Measurements from ENCODE around the gene CHST2. TPM values are rescaled to one million over a fixed set of nuclear protein-coding genes. Genes with fewer than 3 reads are reported as not detected.
A peak's percentile ranks its signal among the peaks of the same experiment; 100 is the strongest.

The CHST2 gene
- total and polyA plus RNA-seq, 8 donors = 6.1 to 149 (median 115) TPM

GRCh38 chr3:143150071-143150470, 30.5 kb downstream of the CHST2 start:
- DNase-seq = no peak
- ATAC-seq = no peak
- H3K36me3 ChIP-seq = no peaks in the 10 kb centered on the region
- H3K27me3 ChIP-seq = no peaks in the 10 kb centered on the region
- H3K9me3 ChIP-seq = no peaks in the 10 kb centered on the region
- H3K4me3 ChIP-seq = no peak overlapping the region
- no peak overlapping the region for H3K27ac ChIP-seq
- no peaks in the 10 kb centered on the region for H3K4me1 ChIP-seq
- intact Hi-C loops (cut with DNase I) = no loop called here
- TF ChIP-seq CTCF (IDR thresholded peaks at IDR 0.05) = no peak

GRCh38 chr3:143151004-143151731, 31.6 kb downstream of the CHST2 start:
- intact Hi-C loops (cut with DNase I) = no loop called here
- ATAC-seq (peak; percentile 36), DNase-seq (peak in 2 of 4 donors; percentile 66 to 87)
- no peak for TF ChIP-seq CTCF (IDR thresholded peaks at IDR 0.05)
- Histone ChIP-seq H3K4me3 (no peak overlapping the region), H3K9me3 (no peaks in the 10 kb centered on the region), H3K36me3 (no peaks in the 10 kb centered on the region), H3K27ac (no peak overlapping the region), H3K27me3 (no peaks in the 10 kb centered on the region), H3K4me1 (no peaks in the 10 kb centered on the region)

GRCh38 chr3:143152043-143152442, 32.5 kb downstream of the CHST2 start:
- intact Hi-C loops (cut with DNase I) = no loop called here
- ATAC-seq (no peak), DNase-seq (no peak)
- Histone ChIP-seq H3K36me3 (no peaks in the 10 kb centered on the region), H3K27me3 (no peaks in the 10 kb centered on the region), H3K4me1 (no peaks in the 10 kb centered on the region), H3K9me3 (no peaks in the 10 kb centered on the region), H3K4me3 (no peak overlapping the region), H3K27ac (no peak overlapping the region)
- TF ChIP-seq CTCF (IDR thresholded peaks at IDR 0.05) = no peak

GRCh38 chr3:143155756-143156155, 36.2 kb downstream of the CHST2 start:
- no peaks in the 10 kb centered on the region for H3K36me3 ChIP-seq
- DNase-seq (no peak), ATAC-seq (no peak)
- no peak overlapping the region for H3K4me3 ChIP-seq
- no peak for TF ChIP-seq CTCF (IDR thresholded peaks at IDR 0.05)
- H3K27me3 ChIP-seq = no peaks in the 10 kb centered on the region
- H3K27ac ChIP-seq = no peak overlapping the region
- H3K9me3 ChIP-seq = no peaks in the 10 kb centered on the region
- H3K4me1 ChIP-seq = peaks cover 0 to 11% of the 10 kb centered on the region in 2 donors
- intact Hi-C loops (cut with DNase I) = no loop called here

GRCh38 chr3:143158014-143158988, 38.7 kb downstream of the CHST2 start:
- H3K36me3 ChIP-seq = no peaks in the 10 kb centered on the region
- peaks cover 0 to 12% of the 10 kb centered on the region in 2 donors for H3K4me1 ChIP-seq
- H3K27ac ChIP-seq = no peak overlapping the region
- intact Hi-C loops (cut with DNase I) = no loop called here
- no peak overlapping the region for H3K4me3 ChIP-seq
- no peaks in the 10 kb centered on the region for H3K9me3 ChIP-seq
- TF ChIP-seq CTCF (IDR thresholded peaks at IDR 0.05) = no peak
- no peaks in the 10 kb centered on the region for H3K27me3 ChIP-seq
- DNase-seq = no peak
- peak; percentile 79 for ATAC-seq

All from left lung (tissue), 10 donors.